HCT116 (cell line): Measurements from ENCODE around the gene TRPM6. TPM values are rescaled to one million over a fixed set of nuclear protein-coding genes. Genes with fewer than 3 reads are reported as not detected.

Experiments
- ATAC-seq: fragments of 200-7000 bp; cut with Tn5 transposase; 2 replicates; pipeline ENCODE4 v1.9.1; 2020; ENCODE audit warnings: mild to moderate bottlenecking, moderate library complexity
- BruUV-seq: library from RNA; stranded (reverse); fragments of 400-500 nt; replicated peaks from 2 replicates; lab custom pipeline; 2021; lab: Mats Ljungman, UMichigan
- CTCF ChIA-PET: fragments of 300-600 bp; sonication (Branson Sonifier 250); formaldehyde crosslinking; loops from one replicate; lab custom pipeline; 2021; ENCODE audit warnings: antibody characterized with exemption; lab: Charles Lee
- POLR2A ChIA-PET: fragments of 300-600, 350-600 bp; sonication (Branson Sonifier 250); formaldehyde crosslinking; loops from one replicate; lab custom pipeline; 2021; ENCODE audit warnings: antibody characterized with exemption; lab: Charles Lee
- RAD21 ChIA-PET, 2 experiments: fragments of 300-600 bp; sonication (Branson Sonifier 250); formaldehyde crosslinking; loops; one replicate each; lab custom pipeline; 2023; ENCODE audit warnings: low total read pairs in 2 of 2; ENCODE audit not compliant: uncharacterized antibody in 2 of 2, unreplicated experiment in 2 of 2, low non-redundant PET in 1 of 2; lab: Charles Lee
- DNase-seq: peaks from one replicate; pipeline ENCODE4 v3.0.0-alpha.2; 2010; ENCODE audit warnings: low read depth, low spot score
- H2AFZ ChIP-seq: fragments of 200-600 bp; shearing (Covaris generic), sonication (generic); 2 replicates; pipeline ENCODE4 v1.6.1; 2017; ENCODE audit warnings: low read depth, mixed run types, mixed read lengths, antibody characterized with exemption, low read length; ENCODE audit not compliant: poor library complexity, severe bottlenecking
- H3K27ac ChIP-seq: 2 replicates; pipeline ENCODE4 v1.5.1; 2012; ENCODE audit warnings: low read depth, low read length
- H3K27me3 ChIP-seq: fragments of 200-600 bp; sonication (generic); 2 replicates; pipeline ENCODE4 v1.6.1; 2016; ENCODE audit warnings: mixed run types, low read length, mixed read lengths; ENCODE audit not compliant: insufficient read depth
- H3K36me3 ChIP-seq, 2 experiments: fragments of 200-500 bp in 1 of 2; fragments of 200-600 bp in 1 of 2; sonication (Bioruptor generic) in 1 of 2; sonication (generic) in 1 of 2; 2 replicates each; pipeline versions ENCODE4 v1.5.1 to v1.6.1; 2014 to 2016; ENCODE audit warnings: low read length in 2 of 2, inconsistent platforms in 1 of 2, mixed read lengths in 1 of 2, mixed run types in 1 of 2; ENCODE audit not compliant: insufficient read depth in 2 of 2, control insufficient read depth in 1 of 2
- H3K4me1 ChIP-seq, 2 experiments: fragments of 200-600 bp in 1 of 2; sonication (generic) in 1 of 2; 2 replicates each; pipeline versions ENCODE4 v1.5.1 to v1.6.1; 2012 to 2017; ENCODE audit warnings: low read length in 2 of 2, inconsistent platforms in 1 of 2, mild to moderate bottlenecking in 1 of 2, mixed read lengths in 1 of 2, mixed run types in 1 of 2, moderate library complexity in 1 of 2; ENCODE audit not compliant: insufficient read depth in 2 of 2, control insufficient read depth in 1 of 2
- H3K4me2 ChIP-seq: fragments of 200-600 bp; sonication (generic); 2 replicates; pipeline ENCODE4 v1.6.1; 2017; ENCODE audit warnings: mixed run types, low read length, mixed read lengths
- H3K4me3 ChIP-seq, 2 experiments: fragments of 200-600 bp in 1 of 2; sonication (generic) in 1 of 2; replicated peaks in 1 of 2; 2 replicates each; pipeline ENCODE4 v1.5.1; 2011 to 2016; ENCODE audit warnings: low read length in 2 of 2, control low read depth in 1 of 2, low read depth in 1 of 2, mild to moderate bottlenecking in 1 of 2, mixed read lengths in 1 of 2, mixed run types in 1 of 2
- H3K79me2 ChIP-seq: fragments of 200-600 bp; sonication (generic); 2 replicates; pipeline ENCODE4 v1.6.1; 2017; ENCODE audit warnings: mild to moderate bottlenecking, mixed run types, low read length, moderate library complexity, mixed read lengths; ENCODE audit not compliant: insufficient read depth
- H3K9ac ChIP-seq: fragments of 200-600 bp; sonication (generic); 2 replicates; pipeline ENCODE4 v1.6.1; 2016; ENCODE audit warnings: low read length, mixed read lengths
- H3K9me2 ChIP-seq: fragments of 200-600 bp; sonication (generic), shearing (Covaris generic); 2 replicates; pipeline ENCODE4 v1.6.1; 2017; ENCODE audit warnings: mixed run types, mild to moderate bottlenecking, moderate library complexity; ENCODE audit not compliant: insufficient read depth
- H3K9me3 ChIP-seq, 2 experiments: fragments of 200-500 bp in 1 of 2; fragments of 200-600 bp in 1 of 2; sonication (Bioruptor generic) in 1 of 2; sonication (generic) in 1 of 2; 2 replicates each; pipeline ENCODE4 v1.6.1; 2014 to 2017; ENCODE audit warnings: low read length in 2 of 2, mixed read lengths in 2 of 2, inconsistent platforms in 1 of 2, low read depth in 1 of 2, mild to moderate bottlenecking in 1 of 2, mixed run types in 1 of 2, moderate library complexity in 1 of 2; ENCODE audit not compliant: control insufficient read depth in 1 of 2, insufficient read depth in 1 of 2
- H4K20me1 ChIP-seq: fragments of 200-600 bp; sonication (generic), shearing (Covaris generic); 2 replicates; pipeline ENCODE4 v1.6.1; 2017; ENCODE audit warnings: mixed run types, mild to moderate bottlenecking, moderate library complexity; ENCODE audit not compliant: insufficient read depth
- CBX3 ChIP-seq: IDR thresholded peaks from 2 replicates; pipeline ENCODE4 v1.6.1; 2012; ENCODE audit warnings: low read depth
- CEBPB ChIP-seq: IDR thresholded peaks from 2 replicates; pipeline ENCODE4 v1.6.1; 2012; ENCODE audit warnings: low read depth
- EGR1 ChIP-seq: IDR thresholded peaks from 2 replicates; pipeline ENCODE4 v1.6.1; 2012; ENCODE audit warnings: low read depth
- ELF1 ChIP-seq: IDR thresholded peaks from 2 replicates; pipeline ENCODE4 v1.6.1; 2012; ENCODE audit warnings: low read depth, borderline replicate concordance
- EZH2phosphoT487 ChIP-seq: fragments of 200-600 bp; IDR thresholded peaks from 2 replicates; pipeline ENCODE4 v1.6.1; 2018; ENCODE audit warnings: antibody characterized with exemption, borderline replicate concordance
- FOSL1 ChIP-seq: IDR thresholded peaks from 2 replicates; pipeline ENCODE4 v1.6.1; 2012; ENCODE audit warnings: low read depth
- POLR2A ChIP-seq: IDR thresholded peaks from 2 replicates; pipeline ENCODE4 v1.7.0; 2011; ENCODE audit warnings: borderline replicate concordance; ENCODE audit not compliant: insufficient read depth, insufficient read length; ENCODE audit errors: extremely low read depth
- POLR2AphosphoS5 ChIP-seq: IDR thresholded peaks from 2 replicates; pipeline ENCODE4 v1.6.1; 2011; ENCODE audit warnings: mild to moderate bottlenecking, low read depth, low read length, moderate library complexity
- RAD21 ChIP-seq: IDR thresholded peaks from 2 replicates; pipeline ENCODE4 v1.6.1; 2012; ENCODE audit warnings: low read depth, mild to moderate bottlenecking
- SIN3A ChIP-seq: IDR thresholded peaks from 2 replicates; pipeline ENCODE4 v1.6.1; 2012; ENCODE audit warnings: low read depth
- SP1 ChIP-seq: IDR thresholded peaks from 2 replicates; pipeline ENCODE4 v1.6.1; 2012; ENCODE audit warnings: low read depth
- SRF ChIP-seq: IDR thresholded peaks from 2 replicates; pipeline ENCODE4 v1.6.1; 2012; ENCODE audit warnings: low read depth
- TCF7L2 ChIP-seq: IDR thresholded peaks from 2 replicates; pipeline ENCODE4 v1.7.0; 2011; ENCODE audit warnings: borderline replicate concordance, inconsistent platforms; ENCODE audit not compliant: insufficient read depth, insufficient read length; ENCODE audit errors: extremely low read depth
- YY1 ChIP-seq: IDR thresholded peaks from 2 replicates; pipeline ENCODE4 v1.6.1; 2011; ENCODE audit warnings: low read length, low read depth, moderate library complexity, mild to moderate bottlenecking; ENCODE audit not compliant: insufficient replicate concordance; ENCODE audit errors: extremely low read depth
- ZFX ChIP-seq: fragments of 450-650 bp; IDR thresholded peaks from 2 replicates; pipeline ENCODE4 v1.6.1; 2017
- ZNF274 ChIP-seq: fragments of 200-500 bp; sonication (Bioruptor generic); IDR thresholded peaks from 2 replicates; pipeline ENCODE4 v1.6.1; 2014; ENCODE audit warnings: mild to moderate bottlenecking, low read depth, low read length, inconsistent platforms
- intact Hi-C: fragments of 100-400 bp; cut with micrococcal nuclease; formaldehyde crosslinking; loops from 2 replicates; pipeline ENCODE4 v1.10.0; 2022
- total RNA-seq: library from RNA; stranded (reverse); gene quantifications from one replicate; pipeline ENCODE4 v1.2.1, GENCODE V29; 2021; ENCODE audit not compliant: unreplicated experiment
- TF ChIP-seq, protein P1 (sequence below): IDR thresholded peaks from 2 replicates; pipeline ENCODE4 v1.6.1; 2012; ENCODE audit warnings: low read depth
- TF ChIP-seq, protein P2 (sequence below): IDR thresholded peaks from 2 replicates; pipeline ENCODE4 v1.6.1; 2012
- TF ChIP-seq, protein P3 (sequence below): IDR thresholded peaks from 2 replicates; pipeline ENCODE4 v1.6.1; 2011; ENCODE audit warnings: mild to moderate bottlenecking, low read length, moderate library complexity; ENCODE audit not compliant: insufficient replicate concordance; ENCODE audit errors: extremely low read depth

TRPM6 gene
- total RNA-seq, 1 experiment from 2014 or later = 0.44 TPM

DNA sequence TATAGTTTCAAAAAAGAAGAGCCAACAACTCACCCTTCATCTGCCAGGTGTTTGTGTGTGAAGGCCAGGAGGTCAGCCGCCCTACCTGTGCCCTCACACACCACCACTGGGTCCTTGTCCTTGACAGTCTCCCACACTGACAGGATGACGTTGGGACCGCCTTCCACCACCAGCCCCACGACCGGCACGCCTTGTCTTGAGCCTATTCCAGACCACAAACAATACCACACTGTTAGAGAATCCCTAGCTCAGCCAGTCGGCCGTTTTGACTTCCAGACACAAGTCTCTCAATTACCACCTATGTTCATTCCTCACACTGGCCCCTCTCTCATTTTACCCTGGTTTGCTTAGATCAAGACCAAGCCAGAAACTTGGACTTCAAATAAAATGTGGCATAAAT is 66.1 kb downstream of the TRPM6 start:
- RAD21 ChIA-PET = no interaction called here
- no peak for DNase-seq
- no peak overlapping the region for H2AFZ ChIP-seq
- BruUV-seq = no TSS peak
- no peak overlapping the region for H3K27ac ChIP-seq
- no peak for ATAC-seq
- no peak overlapping the region for H3K4me3 ChIP-seq
- intact Hi-C loops = no loop called here
- no peak overlapping the region for H3K4me2 ChIP-seq
- no peak overlapping the region for H3K9ac ChIP-seq
- POLR2A ChIA-PET = no interaction called here
- CTCF ChIA-PET = no interaction called here
- no peaks in the 10 kb centered on the region for H4K20me1 ChIP-seq
- no peaks in the 10 kb centered on the region for H3K4me1 ChIP-seq
- H3K9me2 ChIP-seq = no peaks in the 10 kb centered on the region
- TF ChIP-seq, protein P1, sequence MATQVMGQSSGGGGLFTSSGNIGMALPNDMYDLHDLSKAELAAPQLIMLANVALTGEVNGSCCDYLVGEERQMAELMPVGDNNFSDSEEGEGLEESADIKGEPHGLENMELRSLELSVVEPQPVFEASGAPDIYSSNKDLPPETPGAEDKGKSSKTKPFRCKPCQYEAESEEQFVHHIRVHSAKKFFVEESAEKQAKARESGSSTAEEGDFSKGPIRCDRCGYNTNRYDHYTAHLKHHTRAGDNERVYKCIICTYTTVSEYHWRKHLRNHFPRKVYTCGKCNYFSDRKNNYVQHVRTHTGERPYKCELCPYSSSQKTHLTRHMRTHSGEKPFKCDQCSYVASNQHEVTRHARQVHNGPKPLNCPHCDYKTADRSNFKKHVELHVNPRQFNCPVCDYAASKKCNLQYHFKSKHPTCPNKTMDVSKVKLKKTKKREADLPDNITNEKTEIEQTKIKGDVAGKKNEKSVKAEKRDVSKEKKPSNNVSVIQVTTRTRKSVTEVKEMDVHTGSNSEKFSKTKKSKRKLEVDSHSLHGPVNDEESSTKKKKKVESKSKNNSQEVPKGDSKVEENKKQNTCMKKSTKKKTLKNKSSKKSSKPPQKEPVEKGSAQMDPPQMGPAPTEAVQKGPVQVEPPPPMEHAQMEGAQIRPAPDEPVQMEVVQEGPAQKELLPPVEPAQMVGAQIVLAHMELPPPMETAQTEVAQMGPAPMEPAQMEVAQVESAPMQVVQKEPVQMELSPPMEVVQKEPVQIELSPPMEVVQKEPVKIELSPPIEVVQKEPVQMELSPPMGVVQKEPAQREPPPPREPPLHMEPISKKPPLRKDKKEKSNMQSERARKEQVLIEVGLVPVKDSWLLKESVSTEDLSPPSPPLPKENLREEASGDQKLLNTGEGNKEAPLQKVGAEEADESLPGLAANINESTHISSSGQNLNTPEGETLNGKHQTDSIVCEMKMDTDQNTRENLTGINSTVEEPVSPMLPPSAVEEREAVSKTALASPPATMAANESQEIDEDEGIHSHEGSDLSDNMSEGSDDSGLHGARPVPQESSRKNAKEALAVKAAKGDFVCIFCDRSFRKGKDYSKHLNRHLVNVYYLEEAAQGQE = no peak
- TF ChIP-seq SP1 = no peak
- no peak for TF ChIP-seq ZFX
- TF ChIP-seq CEBPB = no peak
- no peak for TF ChIP-seq CBX3
- no peak for TF ChIP-seq SRF
- no peak for TF ChIP-seq FOSL1
- no peak for TF ChIP-seq ELF1
- no peak for TF ChIP-seq POLR2A
- no peak for TF ChIP-seq POLR2AphosphoS5
- TF ChIP-seq EGR1 = no peak
- TF ChIP-seq SIN3A = no peak
- TF ChIP-seq EZH2phosphoT487 = no peak
- TF ChIP-seq, protein P2, sequence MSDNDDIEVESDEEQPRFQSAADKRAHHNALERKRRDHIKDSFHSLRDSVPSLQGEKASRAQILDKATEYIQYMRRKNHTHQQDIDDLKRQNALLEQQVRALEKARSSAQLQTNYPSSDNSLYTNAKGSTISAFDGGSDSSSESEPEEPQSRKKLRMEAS = no peak
- TF ChIP-seq ZNF274 = no peak
- TF ChIP-seq, protein P3, sequence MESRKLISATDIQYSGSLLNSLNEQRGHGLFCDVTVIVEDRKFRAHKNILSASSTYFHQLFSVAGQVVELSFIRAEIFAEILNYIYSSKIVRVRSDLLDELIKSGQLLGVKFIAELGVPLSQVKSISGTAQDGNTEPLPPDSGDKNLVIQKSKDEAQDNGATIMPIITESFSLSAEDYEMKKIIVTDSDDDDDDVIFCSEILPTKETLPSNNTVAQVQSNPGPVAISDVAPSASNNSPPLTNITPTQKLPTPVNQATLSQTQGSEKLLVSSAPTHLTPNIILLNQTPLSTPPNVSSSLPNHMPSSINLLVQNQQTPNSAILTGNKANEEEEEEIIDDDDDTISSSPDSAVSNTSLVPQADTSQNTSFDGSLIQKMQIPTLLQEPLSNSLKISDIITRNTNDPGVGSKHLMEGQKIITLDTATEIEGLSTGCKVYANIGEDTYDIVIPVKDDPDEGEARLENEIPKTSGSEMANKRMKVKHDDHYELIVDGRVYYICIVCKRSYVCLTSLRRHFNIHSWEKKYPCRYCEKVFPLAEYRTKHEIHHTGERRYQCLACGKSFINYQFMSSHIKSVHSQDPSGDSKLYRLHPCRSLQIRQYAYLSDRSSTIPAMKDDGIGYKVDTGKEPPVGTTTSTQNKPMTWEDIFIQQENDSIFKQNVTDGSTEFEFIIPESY = no peak
- no peak for TF ChIP-seq RAD21
- no peak for TF ChIP-seq TCF7L2
- TF ChIP-seq YY1 = no peak
- no peaks in the 10 kb centered on the region for H3K79me2 ChIP-seq
- H3K27me3 ChIP-seq = no peaks in the 10 kb centered on the region
- no peaks in the 10 kb centered on the region for H3K36me3 ChIP-seq
- no peaks in the 10 kb centered on the region for H3K9me3 ChIP-seq
